Measurements from ENCODE around the gene ZNF778. TPM values are rescaled to one million over a fixed set of nuclear protein-coding genes. Genes with fewer than 3 reads are reported as not detected.

ZNF778 gene
- total RNA-seq, 1 experiment from 2014 or later, result 31.2 TPM

GRCh38 chr16:89201439-89202377 is 15.8 kb upstream of the ZNF778 start:
- ChIA-PET POLR2A (interaction anchor here (0.6 to 1.5 kb wide), 2 partner anchors 9 to 158 kb away, joined by 3 read pairs; no protein-coding TSS in a partner anchor), CTCF (interaction anchor here (0.6 to 3.1 kb wide), 6 partner anchors 9 to 389 kb away, joined by 3 to 17 read pairs (median 4); partner anchors contain the start of gene CDH15)
- peak overlapping the region; percentile 76 for H3K4me3 Mint-ChIP-seq
- H3K27ac Mint-ChIP-seq, result no peak overlapping the region
- no peaks in the 10 kb centered on the region for H3K9me3 Mint-ChIP-seq
- peak; percentile 92 for ATAC-seq
- no peaks in the 10 kb centered on the region for H3K36me3 Mint-ChIP-seq
- H3K27me3 Mint-ChIP-seq (ENCODE audit: low read depth), result peaks cover 48% of the 10 kb centered on the region
- peak; percentile 93 for DNase-seq (ENCODE audit: low spot score)
- no peaks in the 10 kb centered on the region for H3K4me1 Mint-ChIP-seq
- TF ChIP-seq ZBTB21 (CRISPR knock-in tag; IDR thresholded peaks at IDR 0.05; ENCODE audit: borderline replicate concordance), result no peak
- TF ChIP-seq GABPB1 (CRISPR knock-in tag; IDR thresholded peaks at IDR 0.05), result 0 out of 2 replicates have a peak, but pooled peaks have one; percentile 58
- peak; percentile 35; the same call in 1 of the 2 replicates for TF ChIP-seq USF1 (CRISPR knock-in tag; IDR thresholded peaks at IDR 0.05)
- TF ChIP-seq ERG (CRISPR knock-in tag; IDR thresholded peaks at IDR 0.05), result no peak
- peak; percentile 47; the same call in 1 of the 2 replicates for TF ChIP-seq SP1 (CRISPR knock-in tag; conservative IDR thresholded peaks at IDR 0.05)
- TF ChIP-seq USF2 (CRISPR knock-in tag; IDR thresholded peaks at IDR 0.05), result peak; percentile 87
- 0 out of 2 replicates have a peak, but pooled peaks have one; percentile 25 for TF ChIP-seq ESRRA (CRISPR knock-in tag; IDR thresholded peaks at IDR 0.05; ENCODE audit: borderline replicate concordance)
- no peak for TF ChIP-seq SMAD3 (CRISPR knock-in tag; IDR thresholded peaks at IDR 0.05; ENCODE audit: borderline replicate concordance)
- peak; percentile 24; the same call in 1 of the 2 replicates for TF ChIP-seq ZNF423 (CRISPR knock-in tag; IDR thresholded peaks at IDR 0.05)

- no peaks in the 10 kb centered on the region for H3K36me3 Mint-ChIP-seq
- peak overlapping the region; percentile 76 for H3K4me3 Mint-ChIP-seq
- H3K4me1 Mint-ChIP-seq, result no peaks in the 10 kb centered on the region
- no peak overlapping the region for H3K27ac Mint-ChIP-seq
- no peaks in the 10 kb centered on the region for H3K9me3 Mint-ChIP-seq
- CTCF ChIA-PET, result interaction anchor here (1.4 to 3.1 kb wide), 4 partner anchors 10 to 35 kb away, joined by 3 to 17 read pairs (median 6); partner anchors contain the start of gene CDH15
- no peak for ATAC-seq
- H3K27me3 Mint-ChIP-seq (ENCODE audit: low read depth), result peaks cover 49% of the 10 kb centered on the region
- TF ChIP-seq NR2C2 (CRISPR knock-in tag; IDR thresholded peaks at IDR 0.05) (no peak), PRRX2 (CRISPR knock-in tag; IDR thresholded peaks at IDR 0.05) (no peak), GTF2I (CRISPR knock-in tag; conservative IDR thresholded peaks at IDR 0.05) (0 out of 2 replicates have a peak, but pooled peaks have one; percentile 6)
- peak; percentile 29 for DNase-seq (ENCODE audit: low spot score)
- POLR2A ChIA-PET, result interaction anchor here (0.6 to 1.5 kb wide), 2 partner anchors 10 to 157 kb away, joined by 3 read pairs; no protein-coding TSS in a partner anchor
Measured at GRCh38 chr16:89202422-89203215, 14.9 kb upstream of the ZNF778 start.

- no peak overlapping the region for H3K4me3 Mint-ChIP-seq
- H3K36me3 Mint-ChIP-seq, result no peaks in the 10 kb centered on the region
- H3K27ac Mint-ChIP-seq, result no peak overlapping the region
- ChIA-PET POLR2A (no interaction called here), CTCF (interaction anchor here (1.2 kb wide), 1 partner anchor 40 kb away, joined by 3 read pairs; no protein-coding TSS in a partner anchor)
- peaks cover 31% of the 10 kb centered on the region for H3K27me3 Mint-ChIP-seq (ENCODE audit: low read depth)
- H3K4me1 Mint-ChIP-seq, result no peaks in the 10 kb centered on the region
- ATAC-seq (no peak), DNase-seq (ENCODE audit: low spot score) (no peak)
- H3K9me3 Mint-ChIP-seq, result no peaks in the 10 kb centered on the region
- TF ChIP-seq AR (CRISPR knock-in tag; IDR thresholded peaks at IDR 0.05) (no peak), ETV6 (CRISPR knock-in tag; IDR thresholded peaks at IDR 0.05) (no peak), ZNF423 (CRISPR knock-in tag; IDR thresholded peaks at IDR 0.05) (no peak), E2F1 (CRISPR knock-in tag; IDR thresholded peaks at IDR 0.05) (no peak), ZNF219 (CRISPR knock-in tag; IDR thresholded peaks at IDR 0.05; ENCODE audit: borderline replicate concordance) (no peak), GABPB1 (CRISPR knock-in tag; IDR thresholded peaks at IDR 0.05) (no peak), SP1 (CRISPR knock-in tag; conservative IDR thresholded peaks at IDR 0.05) (no peak), ZNF232 (CRISPR knock-in tag; IDR thresholded peaks at IDR 0.05) (no peak), ATF6 (CRISPR knock-in tag; IDR thresholded peaks at IDR 0.05) (no peak)
Measured at GRCh38 chr16:89207993-89208392, 9.5 kb upstream of the ZNF778 start.
